ENCODE measurements around the gene FZD4.

DNA sequence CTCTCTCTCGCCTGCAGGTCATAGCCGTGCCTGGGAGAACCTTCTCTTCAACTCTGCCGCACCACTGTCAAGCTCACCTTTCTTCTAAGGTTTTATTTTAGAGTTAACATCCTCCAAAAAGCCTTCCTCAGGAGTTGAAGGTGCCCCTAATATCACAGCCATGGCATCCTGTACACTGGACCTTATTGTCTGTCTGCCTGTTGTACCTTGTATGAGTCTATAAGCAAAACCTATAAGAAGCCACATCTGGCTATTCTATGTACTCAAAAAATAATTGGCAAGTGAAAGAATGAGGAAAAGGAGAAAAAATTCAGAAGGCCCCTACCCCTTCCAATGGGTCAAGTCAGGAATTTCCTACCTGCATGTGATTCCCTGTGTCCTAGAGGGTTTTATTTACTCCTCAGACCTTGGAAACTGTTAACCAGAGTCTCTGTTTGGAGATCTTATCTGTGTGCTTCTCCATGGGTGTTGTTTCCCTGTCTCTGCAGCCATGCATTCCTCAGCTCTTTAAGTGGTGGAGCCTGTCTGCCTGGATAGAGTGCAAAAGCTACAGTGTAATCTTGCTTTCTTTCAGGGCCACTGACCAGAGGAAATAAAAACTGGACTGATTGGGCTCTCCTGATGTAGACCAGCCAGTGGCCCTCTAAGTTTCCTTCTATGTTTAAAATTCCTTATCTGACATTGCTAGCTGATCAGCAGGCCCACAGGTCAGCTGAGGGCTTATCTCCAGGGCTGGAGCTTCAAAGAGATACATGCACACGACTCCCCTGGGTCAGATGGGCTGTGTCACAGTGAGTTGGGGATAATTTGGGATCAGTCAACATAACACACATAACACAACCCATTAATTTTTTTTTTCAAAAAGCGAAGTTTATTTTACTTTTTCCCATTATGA, 44.9 kb upstream of the FZD4 start:
- TF ChIP-seq, protein P1, sequence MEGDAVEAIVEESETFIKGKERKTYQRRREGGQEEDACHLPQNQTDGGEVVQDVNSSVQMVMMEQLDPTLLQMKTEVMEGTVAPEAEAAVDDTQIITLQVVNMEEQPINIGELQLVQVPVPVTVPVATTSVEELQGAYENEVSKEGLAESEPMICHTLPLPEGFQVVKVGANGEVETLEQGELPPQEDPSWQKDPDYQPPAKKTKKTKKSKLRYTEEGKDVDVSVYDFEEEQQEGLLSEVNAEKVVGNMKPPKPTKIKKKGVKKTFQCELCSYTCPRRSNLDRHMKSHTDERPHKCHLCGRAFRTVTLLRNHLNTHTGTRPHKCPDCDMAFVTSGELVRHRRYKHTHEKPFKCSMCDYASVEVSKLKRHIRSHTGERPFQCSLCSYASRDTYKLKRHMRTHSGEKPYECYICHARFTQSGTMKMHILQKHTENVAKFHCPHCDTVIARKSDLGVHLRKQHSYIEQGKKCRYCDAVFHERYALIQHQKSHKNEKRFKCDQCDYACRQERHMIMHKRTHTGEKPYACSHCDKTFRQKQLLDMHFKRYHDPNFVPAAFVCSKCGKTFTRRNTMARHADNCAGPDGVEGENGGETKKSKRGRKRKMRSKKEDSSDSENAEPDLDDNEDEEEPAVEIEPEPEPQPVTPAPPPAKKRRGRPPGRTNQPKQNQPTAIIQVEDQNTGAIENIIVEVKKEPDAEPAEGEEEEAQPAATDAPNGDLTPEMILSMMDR (IDR thresholded peaks at IDR 0.05), result no peak
- no peak for TF ChIP-seq POLR2A (IDR thresholded peaks at IDR 0.05)

Data from adrenal gland (tissue), 5 donors.